ENCODE results near the gene PGF. TPM values are rescaled to one million over a fixed set of nuclear protein-coding genes. Genes with fewer than 3 reads are reported as not detected.

The PGF gene
- total RNA-seq, 1 experiment from 2014 or later, result 6.4 TPM

GRCh38 chr14:74952697-74953484, 2.5 kb downstream of the PGF start (continued):
- TF ChIP-seq CBX3 (IDR thresholded peaks at IDR 0.05; ENCODE audit: low read depth), result no peak

- Histone ChIP-seq H3K4me3 (replicated peaks in 1 of 2; ENCODE audit: low read depth in 1 of 2, low read length in 2 of 2) (no peak overlapping the region), H3K9ac (ENCODE audit: low read length) (no peak overlapping the region), H3K36me3 (ENCODE audit: control insufficient read depth in 1 of 2, insufficient read depth in 2 of 2, low read length in 2 of 2) (no peaks in the 10 kb centered on the region), H3K9me3 (ENCODE audit: control insufficient read depth in 1 of 2, insufficient read depth in 1 of 2, low read depth in 1 of 2, low read length in 2 of 2) (no peaks in the 10 kb centered on the region), H3K4me1 (ENCODE audit: control insufficient read depth in 1 of 2, insufficient read depth in 2 of 2, low read length in 2 of 2) (peaks cover 4 to 25% of the 10 kb centered on the region in 2 experiments; a peak in 3 of 4 replicates), H3K27ac (ENCODE audit: low read depth, low read length) (no peak overlapping the region), H3K4me2 (ENCODE audit: low read length) (no peak overlapping the region), H3K9me2 (ENCODE audit: insufficient read depth) (no peaks in the 10 kb centered on the region), H3K79me2 (ENCODE audit: insufficient read depth, low read length) (no peaks in the 10 kb centered on the region), H3K27me3 (ENCODE audit: insufficient read depth, low read length) (no peaks in the 10 kb centered on the region), H4K20me1 (ENCODE audit: insufficient read depth) (no peaks in the 10 kb centered on the region), H2AFZ (ENCODE audit: low read depth, low read length, poor library complexity, severe bottlenecking) (no peak overlapping the region)
- no peak for ATAC-seq
- intact Hi-C loops (cut with micrococcal nuclease), result no loop called here
- TF ChIP-seq YY1 (IDR thresholded peaks at IDR 0.05; ENCODE audit: extremely low read depth, insufficient replicate concordance, low read depth, low read length) (no peak), JUND (IDR thresholded peaks at IDR 0.05) (no peak), SP1 (IDR thresholded peaks at IDR 0.05; ENCODE audit: low read depth) (no peak), RAD21 (IDR thresholded peaks at IDR 0.05; ENCODE audit: low read depth) (no peak), MAX (IDR thresholded peaks at IDR 0.05) (no peak), CTCF (IDR thresholded peaks at IDR 0.05 in 2 of 3, conservative IDR thresholded peaks at IDR 0.05 in 1 of 3; ENCODE audit: borderline replicate concordance in 1 of 3, insufficient read depth in 1 of 3, low read depth in 2 of 3, low read length in 2 of 3) (no peak), ATF3 (IDR thresholded peaks at IDR 0.05) (no peak), POLR2A (IDR thresholded peaks at IDR 0.05; ENCODE audit: borderline replicate concordance, extremely low read depth, insufficient read depth, insufficient read length) (no peak)
- RAD21 ChIA-PET (ENCODE audit: low non-redundant PET in 1 of 2, low total read pairs in 2 of 2, uncharacterized antibody in 2 of 2, unreplicated experiment in 2 of 2), result no interaction called here
- BruUV-seq (replicated peaks), result no TSS peak
- CTCF ChIA-PET, result no interaction called here
- POLR2A ChIA-PET, result no interaction called here
- no peak for DNase-seq (ENCODE audit: low read depth, low spot score)
These were observed 3.2 kb downstream of the PGF start for GRCh38 chr14:74952180-74952665.
